Activated T-cell treated with anti-CD3 and anti-CD28 coated beads, Interleukin-2, amount 50 U/mL, for 1 hour (primary cell): ENCODE measurements around the gene PPA2.

Source experiments
- DNase-seq: peaks from one replicate; pipeline ENCODE4 v3.0.0-alpha.2; 2020

Gene PPA2

DNA sequence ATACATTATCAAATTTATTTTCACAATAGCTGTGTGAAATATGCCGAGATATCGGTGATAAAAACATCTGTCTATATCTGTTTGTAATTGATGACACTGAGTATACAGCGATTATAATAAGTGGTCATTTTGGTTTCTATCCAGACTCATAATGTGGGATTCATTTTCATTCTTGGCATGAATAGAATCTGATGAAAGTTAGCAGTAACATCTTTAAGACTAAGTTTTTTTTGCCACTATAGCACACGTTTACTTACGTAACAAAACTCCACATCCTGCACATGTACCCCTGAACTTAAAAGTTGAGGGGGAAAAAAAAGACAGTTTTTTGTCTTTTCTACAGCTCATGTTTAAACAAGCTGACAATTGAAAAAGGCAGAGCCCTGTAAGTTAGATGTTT is 86.4 kb downstream of the PPA2 start:
- no peak for DNase-seq

DNA sequence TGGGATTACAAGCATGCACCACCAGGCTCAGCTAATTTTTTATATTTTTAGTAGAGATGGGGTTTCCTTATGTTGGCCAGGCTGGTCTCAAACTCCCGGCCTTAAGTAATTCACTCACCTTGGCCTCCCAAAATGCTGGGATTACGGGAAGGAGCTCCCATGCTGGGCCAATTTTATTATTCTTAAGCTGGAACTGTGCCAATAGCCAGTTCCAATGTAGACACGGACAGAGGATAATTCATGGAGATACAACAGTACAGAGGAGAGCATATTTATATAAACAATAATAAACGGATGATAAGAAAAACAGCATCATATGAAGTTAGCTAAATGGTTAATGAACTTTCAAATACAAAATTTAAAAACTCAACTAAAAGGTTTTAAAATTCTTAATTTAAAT is 87.8 kb downstream of the PPA2 start:
- no peak for DNase-seq

DNA sequence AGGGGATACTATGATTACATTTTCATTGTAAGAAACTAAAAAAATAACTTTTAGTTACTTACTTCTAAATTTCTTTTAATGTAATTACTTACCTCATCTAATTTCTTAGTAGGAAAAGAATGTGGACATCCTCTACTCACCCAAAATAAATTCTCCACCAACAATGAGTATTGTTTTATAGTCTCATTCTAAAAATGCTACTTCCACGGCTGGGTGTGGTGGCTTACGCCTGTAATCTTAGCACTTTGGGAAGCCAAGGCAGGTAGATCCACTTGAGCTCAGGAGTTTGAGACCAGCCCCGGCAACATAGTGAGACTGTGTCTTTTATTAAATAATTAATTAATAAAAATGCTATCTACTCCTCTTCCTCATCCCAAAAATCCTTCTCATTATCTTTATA is 99.8 kb downstream of the PPA2 start:
- no peak for DNase-seq

DNA sequence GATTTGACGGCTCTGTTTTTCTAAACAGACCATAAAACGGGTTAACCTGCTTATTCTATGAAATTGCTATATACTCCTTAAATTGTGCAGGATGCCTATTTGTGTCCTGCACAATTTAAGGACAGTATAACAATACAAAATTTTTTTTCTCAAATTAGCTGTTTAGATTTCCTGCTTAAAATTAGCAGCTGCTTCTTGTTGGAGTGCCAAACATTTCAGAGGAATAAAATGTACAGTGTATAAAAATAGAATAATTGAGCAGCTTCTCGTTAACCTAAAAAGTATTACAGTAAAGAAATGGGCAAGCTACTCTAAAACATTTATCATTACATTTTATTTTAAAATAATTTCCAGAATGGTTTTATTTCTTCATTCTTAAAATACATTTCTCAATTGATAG is 100.5 kb downstream of the PPA2 start:
- no peak for DNase-seq

DNA sequence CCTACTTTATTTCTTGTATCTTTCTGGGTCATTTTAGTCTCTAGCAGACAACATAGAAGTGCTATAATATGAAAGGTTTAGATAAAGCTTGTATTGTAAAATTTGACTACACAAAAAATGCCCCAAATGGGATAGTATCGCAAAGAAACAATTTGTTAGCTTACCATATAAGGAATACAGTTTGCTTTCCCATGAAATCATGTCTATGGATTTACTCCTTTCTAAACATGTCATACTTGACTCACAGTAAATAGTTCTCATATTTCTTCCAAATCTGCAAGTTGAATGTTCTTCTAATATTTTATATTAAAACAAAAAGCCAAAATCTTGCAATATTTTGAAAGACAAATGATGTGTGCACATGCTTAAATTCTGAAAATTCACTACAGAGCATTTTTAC is 103.9 kb downstream of the PPA2 start:
- no peak for DNase-seq

DNA sequence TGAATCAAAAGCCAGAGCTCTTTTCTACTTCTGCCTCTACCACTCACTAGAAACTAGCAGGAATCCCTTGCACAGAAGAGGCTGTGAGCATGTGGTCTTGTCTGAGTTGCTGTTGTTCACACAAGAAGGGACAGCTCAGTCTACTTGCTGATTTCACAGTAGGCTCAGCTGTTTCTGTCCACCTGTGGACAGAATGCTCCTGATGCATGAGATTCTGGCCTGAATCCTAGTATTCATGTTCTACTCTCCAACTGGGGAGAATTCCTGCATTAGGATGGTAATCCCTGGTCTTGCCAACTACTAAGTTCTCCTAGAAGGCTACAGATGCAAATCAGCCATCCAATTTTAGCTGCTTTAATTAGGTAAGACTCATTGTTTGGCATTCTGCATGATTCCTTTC is 112.8 kb downstream of the PPA2 start:
- no peak for DNase-seq

DNA sequence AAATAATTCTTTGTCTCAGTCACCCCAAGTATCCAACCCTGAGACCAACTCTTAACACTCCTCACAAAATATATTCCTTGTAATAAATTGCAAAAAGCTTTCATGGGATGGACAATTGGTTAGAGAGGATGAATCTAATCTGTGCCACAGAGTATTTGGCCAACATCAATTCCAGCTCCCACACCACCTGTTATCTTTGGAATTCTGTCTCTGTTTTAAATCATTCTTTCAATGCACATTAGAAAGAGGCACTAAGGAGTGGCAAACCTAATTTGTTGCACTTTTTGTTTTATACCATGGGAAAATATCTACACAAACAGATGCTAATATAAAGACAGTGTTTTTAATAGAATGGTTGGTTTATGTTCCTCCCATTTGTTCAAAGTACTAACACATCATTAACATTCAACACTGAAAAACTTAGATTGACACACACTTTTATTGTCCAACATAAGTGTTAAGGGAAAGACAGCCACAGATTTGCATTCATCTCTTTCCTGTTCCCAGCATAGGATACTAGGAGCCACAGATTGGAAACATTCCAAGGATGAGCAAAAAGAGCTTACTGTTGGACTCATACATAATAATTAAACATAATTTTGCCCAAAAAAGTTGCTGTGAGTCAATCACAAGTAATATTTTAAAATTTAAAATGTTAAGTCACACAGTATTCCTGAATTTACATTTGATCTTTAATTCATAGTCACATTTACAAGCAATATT is 116.4 kb downstream of the PPA2 start:
- DNase-seq: no peak

DNA sequence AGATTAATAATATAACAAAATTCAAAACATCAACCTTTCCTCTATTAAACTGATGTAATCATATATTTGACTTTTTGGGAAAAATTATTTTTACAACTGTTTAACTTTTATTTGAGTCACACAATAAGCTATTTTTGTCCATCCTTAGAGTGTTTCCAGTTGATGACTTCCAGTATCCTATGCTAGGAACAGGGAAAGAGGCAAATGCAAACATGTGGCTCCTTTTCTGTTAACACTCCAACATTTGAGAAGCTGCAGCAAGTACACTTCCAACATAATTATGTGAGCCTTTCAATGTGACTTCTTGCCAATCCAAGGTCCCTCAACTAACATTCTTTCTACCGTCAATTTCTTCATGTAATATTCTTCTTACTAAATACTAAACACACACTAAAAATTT is 117.7 kb downstream of the PPA2 start:
- DNase-seq: no peak

DNA sequence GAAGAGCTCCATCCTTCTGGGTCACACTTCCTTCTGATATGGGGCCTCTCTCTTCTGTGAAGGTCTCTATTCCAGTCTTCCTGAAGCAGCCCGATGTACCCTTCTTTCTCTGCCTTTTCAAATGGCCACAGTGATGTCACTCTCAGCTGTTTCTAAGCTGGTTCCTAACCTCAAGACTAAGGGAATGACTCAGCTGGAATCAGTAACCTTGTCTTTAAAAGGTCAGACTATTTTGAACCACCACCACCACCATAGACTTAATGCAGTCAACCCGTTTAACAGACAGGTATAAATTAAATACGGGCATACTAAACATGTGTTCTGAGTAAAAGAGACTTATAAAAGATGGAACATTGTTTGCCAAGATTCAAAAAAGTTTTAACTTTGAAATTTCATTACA is 121.0 kb downstream of the PPA2 start:
- DNase-seq: no peak

DNA sequence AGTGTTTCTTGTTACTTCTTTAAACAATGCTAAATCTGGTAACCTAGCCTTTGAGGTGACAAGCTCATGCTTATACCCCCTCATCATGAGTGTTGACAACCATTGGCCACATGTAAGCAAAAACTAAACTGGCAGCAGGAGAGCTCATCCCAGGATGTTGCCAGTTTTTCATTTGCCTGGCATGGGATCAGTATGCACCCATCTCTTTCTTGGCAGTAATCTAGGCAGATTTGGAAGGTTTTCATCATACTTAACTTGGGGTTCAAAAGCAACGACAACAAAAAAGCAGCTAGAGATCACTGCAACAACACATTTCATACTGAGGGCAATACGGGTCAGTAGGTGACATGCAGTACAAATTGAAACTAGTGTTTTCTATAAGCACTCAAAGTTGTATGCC is 122.0 kb downstream of the PPA2 start:
- no peak for DNase-seq

DNA sequence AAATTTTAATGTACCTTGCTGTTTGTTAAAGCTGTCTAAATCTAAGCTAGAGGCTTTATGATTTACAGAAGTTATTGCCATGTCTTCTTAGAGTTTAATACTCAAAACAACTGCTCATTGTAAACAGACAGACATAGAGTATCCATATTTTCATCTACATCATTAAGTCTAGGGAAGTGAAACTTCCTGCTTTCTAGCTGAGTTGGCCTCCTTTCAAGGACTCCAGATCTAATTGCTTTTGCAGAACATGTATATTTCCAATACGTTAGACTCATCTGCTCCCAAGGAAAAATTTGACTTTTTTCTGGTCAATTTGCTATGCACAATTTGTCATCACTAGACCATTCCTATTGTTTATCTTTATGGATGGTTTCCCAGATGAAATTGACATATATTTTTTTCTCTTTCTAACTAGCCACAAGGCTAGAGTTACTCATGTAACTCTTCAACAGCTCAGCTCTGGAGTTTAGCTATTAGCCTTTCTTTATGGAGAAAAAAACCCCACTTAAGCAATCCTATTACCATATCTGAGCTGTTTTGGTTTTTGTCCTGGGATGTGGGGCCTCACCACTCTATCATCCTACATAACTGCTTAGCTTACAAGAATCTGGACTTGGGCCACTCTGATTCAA is 122.9 kb downstream of the PPA2 start:
- no peak for DNase-seq

DNA sequence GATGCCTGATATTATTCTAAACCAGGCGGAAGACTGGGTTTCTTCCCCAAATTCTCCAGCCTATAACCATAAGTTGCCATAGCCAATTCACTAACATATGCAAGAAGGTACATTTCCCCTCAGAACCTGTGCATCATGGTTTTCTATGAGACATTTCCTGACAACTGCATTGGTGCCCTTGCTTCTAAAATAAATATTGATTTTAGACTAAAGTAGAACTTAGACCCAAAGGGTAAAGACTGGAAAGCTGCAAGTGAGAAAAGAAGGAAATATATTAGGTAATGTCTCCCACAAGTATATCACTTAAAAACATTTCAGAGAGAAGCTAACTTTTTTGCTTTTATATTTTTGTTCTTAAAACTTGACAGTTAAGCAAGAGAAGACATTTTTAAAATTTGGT is 125.1 kb downstream of the PPA2 start:
- DNase-seq: no peak

DNA sequence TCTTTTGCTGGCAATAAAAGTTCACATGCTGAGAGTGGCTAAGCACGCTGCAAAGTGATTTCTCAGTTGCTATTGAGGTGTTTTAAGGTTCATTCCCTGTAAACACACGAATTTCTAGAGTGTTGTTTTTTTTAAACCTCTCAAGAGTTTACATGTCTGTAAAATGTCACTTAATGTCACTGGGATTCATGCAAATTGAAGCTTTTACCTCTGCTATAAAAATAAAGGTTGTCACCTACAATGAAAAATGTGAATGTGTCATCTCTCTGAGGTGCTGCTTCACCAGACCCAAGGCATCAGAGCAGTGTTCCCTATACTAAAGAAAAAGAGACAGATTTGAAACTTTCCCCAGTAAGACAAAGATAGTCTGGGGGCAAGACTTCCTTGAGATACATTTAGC is 127.0 kb downstream of the PPA2 start:
- DNase-seq: no peak

DNA sequence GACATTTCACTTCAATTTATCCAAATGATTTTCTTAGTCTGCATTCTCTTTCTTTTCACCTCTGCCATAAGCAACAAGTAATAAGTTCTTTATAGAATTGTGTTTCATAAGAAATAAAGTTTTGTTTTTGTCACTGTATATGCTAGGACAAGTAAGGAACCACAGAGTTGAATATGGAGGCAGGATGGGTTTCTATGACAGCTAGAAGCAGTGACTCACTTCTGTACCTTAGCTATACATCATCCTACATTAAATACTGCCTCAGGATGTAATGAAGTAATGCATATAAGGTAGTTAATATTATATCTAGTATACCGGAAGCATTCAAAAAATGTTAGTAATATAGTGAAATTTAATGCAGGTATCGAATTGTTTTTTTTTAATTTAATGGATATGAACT is 128.0 kb downstream of the PPA2 start:
- no peak for DNase-seq

DNA sequence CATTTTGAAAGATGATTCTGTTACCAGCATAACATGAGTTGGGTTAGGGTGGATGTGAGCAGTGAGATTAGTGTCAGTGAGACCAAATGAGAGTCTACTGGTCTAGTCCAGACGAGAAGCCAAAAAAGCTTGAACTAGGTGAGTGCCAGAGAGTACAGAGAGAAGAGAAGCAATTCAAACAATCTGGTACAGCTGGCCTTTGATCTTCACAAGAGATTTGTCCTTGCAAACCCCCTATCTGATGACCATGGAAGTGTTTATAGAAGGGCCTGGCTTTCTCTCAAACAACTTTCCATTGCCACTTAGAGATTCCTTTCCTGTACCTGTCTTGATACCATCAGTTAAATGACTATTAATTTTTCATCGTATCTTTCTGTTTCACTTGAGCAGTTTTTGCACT is 128.5 kb downstream of the PPA2 start:
- no peak for DNase-seq

DNA sequence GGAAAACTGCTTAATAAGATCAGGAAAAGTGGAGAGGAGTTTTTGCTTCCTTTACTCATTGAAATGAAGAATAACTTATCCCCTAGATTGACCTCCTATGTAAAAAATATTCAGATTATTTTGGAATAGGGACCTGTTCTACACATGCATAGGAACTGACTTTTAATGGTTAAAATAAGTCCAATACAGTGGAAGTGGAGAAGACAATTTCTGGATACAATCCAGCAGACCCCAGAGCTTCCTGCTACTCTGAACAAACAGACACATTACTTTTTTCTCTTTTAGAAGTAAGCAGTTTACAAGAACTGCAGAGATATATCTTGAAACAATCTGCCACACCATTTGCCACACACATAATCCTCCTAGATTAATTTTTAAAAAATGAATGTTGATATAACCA is 129.7 kb downstream of the PPA2 start:
- DNase-seq: no peak

DNA sequence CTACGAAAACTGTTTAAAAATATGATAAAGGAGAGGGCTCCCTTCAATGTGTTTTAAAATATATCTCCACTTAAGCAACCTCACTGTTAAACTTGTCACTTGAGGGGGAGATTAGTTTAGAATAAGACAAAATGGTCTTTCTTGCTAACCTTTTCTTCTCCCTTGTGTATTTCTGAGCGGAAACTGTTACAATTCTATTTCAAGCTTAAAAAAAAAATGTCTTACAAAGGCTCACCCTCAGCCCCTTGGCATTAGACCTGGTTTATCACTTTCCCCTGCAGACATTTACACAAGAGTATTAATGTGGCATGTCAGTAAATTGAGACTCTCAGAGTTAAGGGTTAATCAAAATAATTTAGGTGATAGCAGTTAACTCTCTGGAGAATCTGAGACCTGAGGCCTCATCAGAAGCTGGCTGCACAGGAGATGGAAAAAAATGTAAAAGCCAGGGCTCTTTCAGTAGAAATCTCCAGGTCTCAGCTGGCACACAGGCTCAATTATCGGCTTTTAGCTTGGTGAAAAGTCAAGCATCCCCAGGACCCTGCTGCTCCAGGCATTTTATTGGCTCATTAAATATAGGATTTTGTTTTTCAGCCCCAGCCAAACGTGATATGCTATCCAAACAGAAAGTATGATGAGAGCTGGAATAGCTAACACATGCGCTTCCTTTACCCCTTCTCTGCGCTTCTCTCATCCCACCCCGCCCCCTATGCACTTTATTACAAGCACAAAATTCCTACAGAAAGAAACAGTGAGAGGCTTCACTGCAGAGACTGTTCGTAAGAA is 130.5 kb downstream of the PPA2 start:
- DNase-seq: no peak

DNA sequence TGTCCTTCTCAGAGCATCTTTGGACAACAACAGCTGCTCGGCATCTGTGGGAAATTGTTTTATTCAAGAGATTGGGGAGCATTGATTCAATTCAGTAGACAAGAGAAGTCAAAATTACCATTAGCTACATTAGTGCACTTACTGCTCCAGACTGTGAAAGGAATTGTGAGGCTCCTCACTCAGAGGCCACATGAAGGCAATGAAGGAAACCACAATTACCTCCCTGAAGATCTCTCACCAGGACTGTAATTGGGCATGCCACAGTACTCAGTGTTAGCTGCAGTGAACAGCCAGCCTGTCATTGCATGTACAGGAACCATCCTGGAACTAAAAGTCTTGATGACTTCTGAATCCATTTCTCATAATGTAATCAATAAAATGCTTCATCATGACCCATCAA is 144.8 kb downstream of the PPA2 start:
- no peak for DNase-seq

DNA sequence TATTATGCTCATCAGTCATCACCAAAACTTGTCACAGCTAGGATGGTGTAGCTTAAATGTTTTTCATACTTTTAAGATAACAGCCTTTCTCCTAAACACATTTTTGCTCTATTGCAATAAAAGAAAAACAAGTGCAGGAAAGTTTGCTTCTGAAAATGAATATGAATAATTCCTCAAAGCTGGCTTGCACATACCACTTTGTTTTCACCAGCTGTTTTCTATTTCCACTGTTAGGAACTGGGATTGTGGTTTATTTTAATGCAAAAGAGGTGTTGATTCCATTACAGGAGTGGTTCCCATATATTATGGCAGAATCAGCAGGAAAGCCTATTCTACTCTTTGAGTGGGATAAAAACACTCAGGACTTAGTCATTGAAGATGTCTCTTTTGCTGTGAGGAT is 145.9 kb downstream of the PPA2 start:
- no peak for DNase-seq

DNA sequence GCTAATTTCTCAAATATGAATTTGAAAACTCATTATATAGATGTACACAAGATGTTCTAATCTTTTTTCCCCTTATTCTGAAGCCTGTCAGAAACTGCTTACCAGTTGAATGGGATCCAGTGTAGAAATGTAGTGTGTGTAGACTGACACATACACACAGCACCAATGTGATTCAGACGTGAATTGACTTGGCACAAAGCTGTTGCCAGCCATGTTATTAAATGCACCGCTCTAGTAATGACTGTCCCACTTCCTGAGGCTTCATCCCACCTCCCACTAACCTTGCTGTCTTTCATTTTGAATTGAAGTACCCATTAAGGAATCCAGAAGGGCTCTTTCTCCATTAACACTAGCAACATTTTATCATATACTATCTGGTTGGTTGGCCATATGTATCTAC is 146.6 kb downstream of the PPA2 start:
- no peak for DNase-seq
